GM23338 (cell line): ENCODE data around the gene ELFN2.

Source experiments
- CREB1 ChIP-seq: fragments of 250-450 bp; sonication (Bioruptor Pico); IDR thresholded peaks from 2 replicates; pipeline ENCODE4 v1.5.0; 2020; ENCODE audit warnings: low read depth, mild to moderate bottlenecking, moderate library complexity
- EZH2 ChIP-seq: fragments of 200-600 bp; sonication (generic); IDR thresholded peaks from one replicate; pipeline ENCODE4 v1.8.0; 2017; ENCODE audit warnings: antibody characterized with exemption, mild to moderate bottlenecking, low read depth; ENCODE audit not compliant: unreplicated experiment
- EZH2phosphoT487 ChIP-seq: fragments of 200-600 bp; sonication (generic); IDR thresholded peaks from one replicate; pipeline ENCODE4 v1.8.1; 2018; ENCODE audit warnings: antibody characterized with exemption; ENCODE audit not compliant: unreplicated experiment
- JUNB ChIP-seq: IDR thresholded peaks from one replicate; pipeline ENCODE4 v1.6.1; 2016; ENCODE audit warnings: antibody characterized with exemption; ENCODE audit not compliant: unreplicated experiment
- POLR2AphosphoS5 ChIP-seq: IDR thresholded peaks from 2 replicates; pipeline ENCODE4 v1.6.1; 2016; ENCODE audit warnings: antibody characterized with exemption, low read depth
- REST ChIP-seq: IDR thresholded peaks from one replicate; pipeline ENCODE4 v1.6.1; 2018; ENCODE audit warnings: antibody characterized with exemption; ENCODE audit not compliant: unreplicated experiment
- STAT1 ChIP-seq: IDR thresholded peaks from one replicate; pipeline ENCODE4 v1.6.1; 2016; ENCODE audit warnings: antibody characterized with exemption; ENCODE audit not compliant: unreplicated experiment
- ZNF331 ChIP-seq: fragments of 250-450 bp; sonication (Bioruptor Pico); IDR thresholded peaks from 2 replicates; pipeline ENCODE4 v1.5.0; 2020; ENCODE audit warnings: low read depth, mild to moderate bottlenecking, moderate library complexity
- TF ChIP-seq, protein P1 (sequence below), 2 experiments: fragments of 200-600 bp in 1 of 2; sonication (generic) in 1 of 2; conservative IDR thresholded peaks; 2 replicates each; pipeline versions ENCODE4 v1.5.1 to v1.6.1; 2016 to 2017; ENCODE audit warnings: antibody characterized with exemption in 2 of 2, low read depth in 2 of 2, mild to moderate bottlenecking in 2 of 2, moderate library complexity in 1 of 2

GRCh38 chr22:37456346-37456745, 29.1 kb upstream of the ELFN2 start:
- TF ChIP-seq EZH2 (no peak), POLR2AphosphoS5 (no peak), EZH2phosphoT487 (no peak), REST (no peak), STAT1 (no peak), CREB1 (CRISPR knock-in tag) (no peak), ZNF331 (CRISPR knock-in tag) (no peak), JUNB (no peak)
- TF ChIP-seq, protein P1, sequence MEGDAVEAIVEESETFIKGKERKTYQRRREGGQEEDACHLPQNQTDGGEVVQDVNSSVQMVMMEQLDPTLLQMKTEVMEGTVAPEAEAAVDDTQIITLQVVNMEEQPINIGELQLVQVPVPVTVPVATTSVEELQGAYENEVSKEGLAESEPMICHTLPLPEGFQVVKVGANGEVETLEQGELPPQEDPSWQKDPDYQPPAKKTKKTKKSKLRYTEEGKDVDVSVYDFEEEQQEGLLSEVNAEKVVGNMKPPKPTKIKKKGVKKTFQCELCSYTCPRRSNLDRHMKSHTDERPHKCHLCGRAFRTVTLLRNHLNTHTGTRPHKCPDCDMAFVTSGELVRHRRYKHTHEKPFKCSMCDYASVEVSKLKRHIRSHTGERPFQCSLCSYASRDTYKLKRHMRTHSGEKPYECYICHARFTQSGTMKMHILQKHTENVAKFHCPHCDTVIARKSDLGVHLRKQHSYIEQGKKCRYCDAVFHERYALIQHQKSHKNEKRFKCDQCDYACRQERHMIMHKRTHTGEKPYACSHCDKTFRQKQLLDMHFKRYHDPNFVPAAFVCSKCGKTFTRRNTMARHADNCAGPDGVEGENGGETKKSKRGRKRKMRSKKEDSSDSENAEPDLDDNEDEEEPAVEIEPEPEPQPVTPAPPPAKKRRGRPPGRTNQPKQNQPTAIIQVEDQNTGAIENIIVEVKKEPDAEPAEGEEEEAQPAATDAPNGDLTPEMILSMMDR (conservative IDR thresholded peaks at IDR 0.05; ENCODE audit: low read depth in 2 of 2) = no peak
